ENCODE data around the gene STX3.
"Not testable (repeated sequence)": the region's sequence is repeated elsewhere in the genome, so short reads cannot be mapped to it uniquely, and the experiment has no call there.

Gene STX3

GRCh38 chr11:59847626-59848025 lies 92.5 kb downstream of the STX3 start:
- no peak for DNase-seq

- DNase-seq, result not testable (repeated sequence)
These were observed 93.3 kb downstream of the STX3 start for GRCh38 chr11:59848439-59848838.

GRCh38 chr11:59849129-59849528 lies 94.0 kb downstream of the STX3 start:
- DNase-seq, result no peak

GRCh38 chr11:59849551-59849950 lies 94.4 kb downstream of the STX3 start:
- not testable (repeated sequence) for DNase-seq

- DNase-seq, result not testable (repeated sequence)
These were observed 96.2 kb downstream of the STX3 start for GRCh38 chr11:59851416-59851815.

- DNase-seq, result no peak
These were observed 99.7 kb downstream of the STX3 start for GRCh38 chr11:59854871-59855270.

Data from activated CD4-positive, alpha-beta T cell treated with anti-CD3 and anti-CD28 coated beads, Interleukin-2, amount 50 U/mL, for 16 hours (primary cell).